ENCODE data around the gene RNF144B. TPM values are rescaled to one million over a fixed set of nuclear protein-coding genes. Genes with fewer than 3 reads are reported as not detected.

RNF144B gene
- total and polyA plus RNA-seq, 10 of the 15 experiments (the other 5 are each of a cell fraction or from before 2014, with no cell fraction given): 0.03 to 0.18 (median 0.14) TPM

DNA sequence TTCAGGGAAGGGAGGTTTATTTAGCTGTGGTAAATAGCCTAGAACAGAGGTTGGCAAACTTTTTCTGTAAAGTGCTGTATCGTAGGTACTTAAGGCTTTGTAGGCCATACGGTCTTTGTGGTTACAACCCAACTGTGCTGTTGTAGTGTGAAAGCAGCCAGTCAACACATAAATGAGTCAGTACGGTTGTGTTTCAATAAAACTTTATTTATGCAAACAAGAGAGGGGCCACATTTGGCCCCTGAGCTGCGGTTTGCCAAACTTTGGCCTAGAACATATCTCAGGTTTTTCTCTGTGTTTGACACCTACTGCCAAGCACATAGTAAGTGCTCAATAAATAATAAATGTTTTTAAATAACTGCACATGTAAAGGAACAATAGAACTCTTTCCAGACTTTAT is 102.2 kb downstream of the RNF144B start:
- in situ Hi-C loops (cut with MboI): no loop called here
- Histone ChIP-seq H4K20me1 (ENCODE audit: control insufficient read depth, insufficient read depth) (no peaks in the 10 kb centered on the region), H3K36me3 (ENCODE audit: control insufficient read depth in 2 of 2, insufficient read depth in 2 of 2, low read length in 1 of 2) (no peaks in the 10 kb centered on the region), H3K79me2 (ENCODE audit: control insufficient read depth, insufficient read depth, low read length) (no peaks in the 10 kb centered on the region), H3K4me3 (no peak overlapping the region), H3K27ac (ENCODE audit: control insufficient read depth, insufficient read depth) (no peak overlapping the region), H3K4me1 (ENCODE audit: control insufficient read depth, insufficient read depth, low read length) (no peaks in the 10 kb centered on the region), H3K4me2 (ENCODE audit: control insufficient read depth, insufficient read depth) (no peak overlapping the region), H2AFZ (ENCODE audit: control insufficient read depth, low read depth, low read length) (no peak overlapping the region), H3K27me3 (replicated peaks in 1 of 2; ENCODE audit: control insufficient read depth in 2 of 2, insufficient read depth in 2 of 2, low read length in 1 of 2) (no peaks in the 10 kb centered on the region), H3K9me3 (replicated peaks; ENCODE audit: control insufficient read depth, insufficient read depth, low read length) (no peaks in the 10 kb centered on the region), H3K9ac (ENCODE audit: control insufficient read depth, insufficient read depth, low read length) (no peak overlapping the region)
- no peak for DNase-seq (ENCODE audit: low read depth, low spot score)
- ATAC-seq: no peak
- CTCF ChIA-PET: interaction anchor here (0.7 to 1.4 kb wide), 2 partner anchors 14 to 656 kb away, joined by 3 to 5 read pairs; no protein-coding TSS in a partner anchor
- RAD21 ChIA-PET (ENCODE audit: unreplicated experiment): interaction anchor here (2.0 kb wide), 1 partner anchor 12 kb away, joined by 8 read pairs; no protein-coding TSS in a partner anchor
- POLR2A ChIA-PET: interaction anchor here (1.2 kb wide), 1 partner anchor 143 kb away, joined by 4 read pairs; no protein-coding TSS in a partner anchor
- intact Hi-C loops (cut with micrococcal nuclease; ENCODE audit: unreplicated experiment): loop anchor here (5.0 kb wide), 1 partner anchor 87 kb away; no protein-coding TSS in a partner anchor
- BruUV-seq (replicated peaks): no TSS peak
- SMC1A ChIA-PET (ENCODE audit: uncharacterized antibody, unreplicated experiment): interaction anchor here (0.8 to 1.0 kb wide), 2 partner anchors 14 kb away, joined by 3 to 6 read pairs; no protein-coding TSS in a partner anchor
- no peak for FAIRE-seq
- TF ChIP-seq, protein P1, sequence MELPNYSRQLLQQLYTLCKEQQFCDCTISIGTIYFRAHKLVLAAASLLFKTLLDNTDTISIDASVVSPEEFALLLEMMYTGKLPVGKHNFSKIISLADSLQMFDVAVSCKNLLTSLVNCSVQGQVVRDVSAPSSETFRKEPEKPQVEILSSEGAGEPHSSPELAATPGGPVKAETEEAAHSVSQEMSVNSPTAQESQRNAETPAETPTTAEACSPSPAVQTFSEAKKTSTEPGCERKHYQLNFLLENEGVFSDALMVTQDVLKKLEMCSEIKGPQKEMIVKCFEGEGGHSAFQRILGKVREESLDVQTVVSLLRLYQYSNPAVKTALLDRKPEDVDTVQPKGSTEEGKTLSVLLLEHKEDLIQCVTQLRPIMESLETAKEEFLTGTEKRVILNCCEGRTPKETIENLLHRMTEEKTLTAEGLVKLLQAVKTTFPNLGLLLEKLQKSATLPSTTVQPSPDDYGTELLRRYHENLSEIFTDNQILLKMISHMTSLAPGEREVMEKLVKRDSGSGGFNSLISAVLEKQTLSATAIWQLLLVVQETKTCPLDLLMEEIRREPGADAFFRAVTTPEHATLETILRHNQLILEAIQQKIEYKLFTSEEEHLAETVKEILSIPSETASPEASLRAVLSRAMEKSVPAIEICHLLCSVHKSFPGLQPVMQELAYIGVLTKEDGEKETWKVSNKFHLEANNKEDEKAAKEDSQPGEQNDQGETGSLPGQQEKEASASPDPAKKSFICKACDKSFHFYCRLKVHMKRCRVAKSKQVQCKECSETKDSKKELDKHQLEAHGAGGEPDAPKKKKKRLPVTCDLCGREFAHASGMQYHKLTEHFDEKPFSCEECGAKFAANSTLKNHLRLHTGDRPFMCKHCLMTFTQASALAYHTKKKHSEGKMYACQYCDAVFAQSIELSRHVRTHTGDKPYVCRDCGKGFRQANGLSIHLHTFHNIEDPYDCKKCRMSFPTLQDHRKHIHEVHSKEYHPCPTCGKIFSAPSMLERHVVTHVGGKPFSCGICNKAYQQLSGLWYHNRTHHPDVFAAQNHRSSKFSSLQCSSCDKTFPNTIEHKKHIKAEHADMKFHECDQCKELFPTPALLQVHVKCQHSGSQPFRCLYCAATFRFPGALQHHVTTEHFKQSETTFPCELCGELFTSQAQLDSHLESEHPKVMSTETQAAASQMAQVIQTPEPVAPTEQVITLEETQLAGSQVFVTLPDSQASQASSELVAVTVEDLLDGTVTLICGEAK (IDR thresholded peaks at IDR 0.05; ENCODE audit: borderline replicate concordance): peak; percentile 68
- TF ChIP-seq IRF5 (IDR thresholded peaks at IDR 0.05; ENCODE audit: borderline replicate concordance): no peak
- TF ChIP-seq EP300 (IDR thresholded peaks at IDR 0.05; ENCODE audit: borderline replicate concordance in 1 of 2, control insufficient read depth in 1 of 2, low read depth in 2 of 2, low read length in 2 of 2): no peak
- 56% methylated on average over 4 of the region's 4 CpGs for WGBS (ENCODE audit: insufficient coverage, insufficient replicate concordance, low lambda C conversion rate, missing lambda C conversion rate)
